A673 (cell line): Measurements from ENCODE around the gene CDC42BPB. TPM values are rescaled to one million over a fixed set of nuclear protein-coding genes. Genes with fewer than 3 reads are reported as not detected.

ENCODE experiments used
- BruUV-seq: library from RNA; stranded (reverse); fragments of 400-500 nt; replicated peaks from 2 replicates; lab custom pipeline; 2021; lab: Mats Ljungman, UMichigan
- CTCF ChIA-PET: fragments of 300-600 bp; sonication (Branson Sonifier 250); formaldehyde crosslinking; loops from one replicate; lab custom pipeline; 2022; ENCODE audit warnings: antibody characterized with exemption; lab: Charles Lee
- POLR2A ChIA-PET: fragments of 300-600 bp; sonication (Branson Sonifier 250); formaldehyde crosslinking; loops from one replicate; lab custom pipeline; 2022; ENCODE audit warnings: antibody characterized with exemption; ENCODE audit not compliant: low non-redundant PET; lab: Charles Lee
- DNase-seq: peaks from one replicate; pipeline ENCODE4 v3.0.0-alpha.2; 2015; ENCODE audit warnings: low spot score
- H3K27ac ChIP-seq: fragments of 200-600 bp; sonication (generic); 2 replicates; pipeline ENCODE4 v1.5.1; 2016; ENCODE audit warnings: mixed run types, low read depth, mild to moderate bottlenecking, mixed read lengths, antibody characterized with exemption, low read length; ENCODE audit not compliant: poor library complexity, severe bottlenecking
- H3K27me3 ChIP-seq: fragments of 200-600 bp; sonication (generic); replicated peaks from 2 replicates; pipeline ENCODE4 v1.6.1; 2017; ENCODE audit warnings: mixed run types, low read depth, mild to moderate bottlenecking, mixed read lengths, antibody characterized with exemption, low read length; ENCODE audit not compliant: insufficient read depth, poor library complexity
- H3K36me3 ChIP-seq: fragments of 200-600 bp; sonication (generic); 2 replicates; pipeline ENCODE4 v1.6.1; 2016; ENCODE audit warnings: mixed run types, mild to moderate bottlenecking, mixed read lengths, antibody characterized with exemption, low read length; ENCODE audit not compliant: insufficient read depth, poor library complexity, severe bottlenecking
- H3K4me1 ChIP-seq: fragments of 200-600 bp; sonication (generic); 2 replicates; pipeline ENCODE4 v1.6.1; 2017; ENCODE audit warnings: mixed run types, mild to moderate bottlenecking, mixed read lengths, antibody characterized with exemption, low read length; ENCODE audit not compliant: insufficient read depth, poor library complexity, severe bottlenecking
- H3K4me3 ChIP-seq: fragments of 200-600 bp; sonication (generic); 2 replicates; pipeline ENCODE4 v1.5.1; 2016; ENCODE audit warnings: low read depth, mixed run types, mild to moderate bottlenecking, mixed read lengths, low read length; ENCODE audit not compliant: poor library complexity, severe bottlenecking
- H3K9me3 ChIP-seq: fragments of 200-600 bp; sonication (generic); 2 replicates; pipeline ENCODE4 v1.6.1; 2016; ENCODE audit warnings: mixed run types, low read depth, mild to moderate bottlenecking, mixed read lengths, antibody characterized with exemption, low read length; ENCODE audit not compliant: poor library complexity, severe bottlenecking
- CTCF ChIP-seq: fragments of 300-800, 200-600 bp; sonication (generic); conservative IDR thresholded peaks from 2 replicates; pipeline ENCODE4 v1.5.1; 2017; ENCODE audit warnings: low read depth, mild to moderate bottlenecking, antibody characterized with exemption, low read length, moderate library complexity, mixed read lengths
- EZH2 ChIP-seq: fragments of 200-600 bp; sonication (generic); IDR thresholded peaks from 2 replicates; pipeline ENCODE4 v1.6.1; 2017; ENCODE audit warnings: borderline replicate concordance, low read depth, mild to moderate bottlenecking, mixed read lengths, antibody characterized with exemption, low read length; ENCODE audit not compliant: poor library complexity, severe bottlenecking
- intact Hi-C: fragments of 100-400 bp; cut with micrococcal nuclease; formaldehyde crosslinking; loops from one replicate; pipeline ENCODE4 v1.10.0; 2022; ENCODE audit not compliant: unreplicated experiment
- total RNA-seq: library from RNA; stranded (reverse); gene quantifications from 2 replicates; pipeline ENCODE4 v1.2.3, GENCODE V29; 2021

The CDC42BPB gene
- total RNA-seq, 1 experiment from 2014 or later = 103 TPM

GRCh38 chr14:102991376-102991775 lies 66.0 kb downstream of the CDC42BPB start:
- H3K9me3 ChIP-seq = peaks cover 18% of the 10 kb centered on the region
- TF ChIP-seq EZH2 = no peak
- TF ChIP-seq CTCF = no peak
- ChIA-PET CTCF (no interaction called here), POLR2A (no interaction called here)
- peaks cover 38% of the 10 kb centered on the region for H3K36me3 ChIP-seq
- intact Hi-C loops = no loop called here
- no peak overlapping the region for H3K4me3 ChIP-seq
- no peak for DNase-seq
- no TSS peak for BruUV-seq
- H3K27ac ChIP-seq = no peak overlapping the region
- no peaks in the 10 kb centered on the region for H3K27me3 ChIP-seq
- no peaks in the 10 kb centered on the region for H3K4me1 ChIP-seq

GRCh38 chr14:102988054-102988453 lies 69.3 kb downstream of the CDC42BPB start:
- H3K27ac ChIP-seq = no peak overlapping the region
- no TSS peak for BruUV-seq
- no peak for TF ChIP-seq CTCF
- no peak for TF ChIP-seq EZH2
- POLR2A ChIA-PET = no interaction called here
- H3K9me3 ChIP-seq = peaks cover 18% of the 10 kb centered on the region
- H3K4me1 ChIP-seq = no peaks in the 10 kb centered on the region
- no peak overlapping the region for H3K4me3 ChIP-seq
- CTCF ChIA-PET = no interaction called here
- H3K27me3 ChIP-seq = no peaks in the 10 kb centered on the region
- peaks cover 37% of the 10 kb centered on the region for H3K36me3 ChIP-seq
- intact Hi-C loops = no loop called here
- no peak for DNase-seq

GRCh38 chr14:102986810-102987579 lies 70.4 kb downstream of the CDC42BPB start:
- CTCF ChIA-PET = no interaction called here

More at GRCh38 chr14:102986810-102987579, 70.4 kb downstream of the CDC42BPB start:
- Histone ChIP-seq H3K9me3 (peaks cover 18% of the 10 kb centered on the region), H3K4me1 (no peaks in the 10 kb centered on the region), H3K36me3 (peaks cover 30% of the 10 kb centered on the region), H3K27ac (peak overlapping the region; percentile 18), H3K27me3 (no peaks in the 10 kb centered on the region), H3K4me3 (no peak overlapping the region)
- DNase-seq = no peak
- TF ChIP-seq EZH2 (no peak), CTCF (no peak)
- BruUV-seq = no TSS peak
- POLR2A ChIA-PET = no interaction called here
- intact Hi-C loops = no loop called here
